ENCODE data around the gene AKAP13.

The AKAP13 gene

GRCh38 chr15:85757939-85758654, 377.7 kb downstream of the AKAP13 start:
- H3K79me1 ChIP-seq (ENCODE audit: low read depth, low read length), result peaks cover 11% of the 10 kb centered on the region
- no peak overlapping the region for H4K91ac ChIP-seq (ENCODE audit: low read depth, low read length, poor library complexity)
- H3K4me1 ChIP-seq (ENCODE audit: control insufficient read depth in 2 of 2, insufficient read depth in 1 of 2, low read depth in 1 of 2, low read length in 2 of 2), result peaks cover 0 to 7% of the 10 kb centered on the region in 2 donors
- H2BK120ac ChIP-seq (ENCODE audit: low read depth, low read length), result no peak overlapping the region
- H2AFZ ChIP-seq (ENCODE audit: low read length), result no peak overlapping the region
- no peak overlapping the region for H3K4me2 ChIP-seq (ENCODE audit: insufficient read depth, low read length, poor library complexity, severe bottlenecking)
- peak overlapping the region; percentile 83 for H2BK5ac ChIP-seq (ENCODE audit: low read length)
- H3K36me3 ChIP-seq (replicated peaks in 1 of 2; ENCODE audit: control insufficient read depth in 2 of 2, insufficient read depth in 2 of 2, low read length in 2 of 2), result peaks cover 7 to 95% of the 10 kb centered on the region in 2 donors
- no peak overlapping the region for H3K27ac ChIP-seq (replicated peaks; ENCODE audit: low read length)
- no peak overlapping the region for H2BK12ac ChIP-seq (ENCODE audit: low read length)
- H3K4me3 ChIP-seq (ENCODE audit: low read length in 2 of 2), result no peak overlapping the region
- no peak overlapping the region for H3K14ac ChIP-seq (ENCODE audit: low read length)
- H2BK15ac ChIP-seq (ENCODE audit: low read length), result no peak overlapping the region
- H4K8ac ChIP-seq (ENCODE audit: low read depth, low read length), result no peak overlapping the region
- no peak overlapping the region for H2AK5ac ChIP-seq (ENCODE audit: low read depth, low read length)
- H3K18ac ChIP-seq (ENCODE audit: low read length), result peak overlapping the region; percentile 36
- WGBS, 2 donors (ENCODE audit: extremely low coverage in 2 of 2, insufficient read length in 2 of 2, insufficient replicate concordance in 1 of 2), result no CpG with 5 or more reads among the region's 17 CpGs
- no peak overlapping the region for H3K4ac ChIP-seq (ENCODE audit: low read length)
- H3K9me3 ChIP-seq (replicated peaks in 1 of 2; ENCODE audit: control insufficient read depth in 2 of 2, insufficient read depth in 1 of 2, low read depth in 1 of 2, low read length in 2 of 2), result no peaks in the 10 kb centered on the region
- DNase-seq (ENCODE audit: low spot score), result no peak
- peak overlapping the region; percentile 49 for H3K23ac ChIP-seq (ENCODE audit: low read depth, low read length, poor library complexity)
- H3K9ac ChIP-seq (ENCODE audit: low read depth, low read length, poor library complexity), result peak overlapping the region; percentile 15
- no peaks in the 10 kb centered on the region for H3K27me3 ChIP-seq (ENCODE audit: control insufficient read depth in 3 of 3, insufficient read depth in 3 of 3, low read depth in 1 of 3, low read length in 3 of 3)

GRCh38 chr15:85758655-85758978, 378.2 kb downstream of the AKAP13 start:
- Histone ChIP-seq H2AFZ (ENCODE audit: low read length) (no peak overlapping the region), H3K14ac (ENCODE audit: low read length) (no peak overlapping the region), H2BK12ac (ENCODE audit: low read length) (no peak overlapping the region), H3K18ac (ENCODE audit: low read length) (peak overlapping the region; percentile 22), H4K91ac (ENCODE audit: low read depth, low read length, poor library complexity) (no peak overlapping the region), H3K23ac (ENCODE audit: low read depth, low read length, poor library complexity) (peak overlapping the region; percentile 49), H2BK5ac (ENCODE audit: low read length) (peak overlapping the region; percentile 83), H3K9me3 (replicated peaks in 1 of 2; ENCODE audit: control insufficient read depth in 2 of 2, insufficient read depth in 1 of 2, low read depth in 1 of 2, low read length in 2 of 2) (no peaks in the 10 kb centered on the region), H4K8ac (ENCODE audit: low read depth, low read length) (no peak overlapping the region), H3K4me1 (ENCODE audit: control insufficient read depth in 2 of 2, insufficient read depth in 1 of 2, low read depth in 1 of 2, low read length in 2 of 2) (peaks cover 0 to 2% of the 10 kb centered on the region in 2 donors), H3K9ac (ENCODE audit: low read depth, low read length, poor library complexity) (no peak overlapping the region), H3K27me3 (ENCODE audit: control insufficient read depth in 3 of 3, insufficient read depth in 3 of 3, low read depth in 1 of 3, low read length in 3 of 3) (no peaks in the 10 kb centered on the region), H2AK5ac (ENCODE audit: low read depth, low read length) (no peak overlapping the region), H3K4me2 (ENCODE audit: insufficient read depth, low read length, poor library complexity, severe bottlenecking) (no peak overlapping the region), H3K79me1 (ENCODE audit: low read depth, low read length) (peaks cover 14% of the 10 kb centered on the region), H3K4me3 (ENCODE audit: low read length in 2 of 2) (no peak overlapping the region), H3K4ac (ENCODE audit: low read length) (no peak overlapping the region), H3K36me3 (replicated peaks in 1 of 2; ENCODE audit: control insufficient read depth in 2 of 2, insufficient read depth in 2 of 2, low read length in 2 of 2) (peaks cover 9 to 95% of the 10 kb centered on the region in 2 donors), H2BK15ac (ENCODE audit: low read length) (no peak overlapping the region), H2BK120ac (ENCODE audit: low read depth, low read length) (no peak overlapping the region), H3K27ac (replicated peaks; ENCODE audit: low read length) (no peak overlapping the region)
- no CpG with 5 or more reads among the region's 21 CpGs for WGBS, 2 donors (ENCODE audit: extremely low coverage in 2 of 2, insufficient read length in 2 of 2, insufficient replicate concordance in 1 of 2)
- DNase-seq (ENCODE audit: low spot score), result no peak

GRCh38 chr15:85759376-85759775, 379.0 kb downstream of the AKAP13 start:
- H3K18ac ChIP-seq (ENCODE audit: low read length), result peak overlapping the region; percentile 33
- no peak overlapping the region for H2BK15ac ChIP-seq (ENCODE audit: low read length)
- no peak overlapping the region for H3K9ac ChIP-seq (ENCODE audit: low read depth, low read length, poor library complexity)
- no peak overlapping the region for H4K91ac ChIP-seq (ENCODE audit: low read depth, low read length, poor library complexity)
- H2AFZ ChIP-seq (ENCODE audit: low read length), result no peak overlapping the region
- no peak overlapping the region for H2BK12ac ChIP-seq (ENCODE audit: low read length)
- peaks cover 0 to under 1% of the 10 kb centered on the region in 2 donors for H3K4me1 ChIP-seq (ENCODE audit: control insufficient read depth in 2 of 2, insufficient read depth in 1 of 2, low read depth in 1 of 2, low read length in 2 of 2)
- H3K36me3 ChIP-seq (replicated peaks in 1 of 2; ENCODE audit: control insufficient read depth in 2 of 2, insufficient read depth in 2 of 2, low read length in 2 of 2), result peaks cover 10 to 90% of the 10 kb centered on the region in 2 donors
- no peak overlapping the region for H3K4me3 ChIP-seq (ENCODE audit: low read length in 2 of 2)
- WGBS, 2 donors (ENCODE audit: extremely low coverage in 2 of 2, insufficient read length in 2 of 2, insufficient replicate concordance in 1 of 2), result no CpG with 5 or more reads among the region's 13 CpGs
- DNase-seq (ENCODE audit: low spot score), result no peak
- no peak overlapping the region for H3K27ac ChIP-seq (replicated peaks; ENCODE audit: low read length)
- H4K8ac ChIP-seq (ENCODE audit: low read depth, low read length), result no peak overlapping the region
- H3K23ac ChIP-seq (ENCODE audit: low read depth, low read length, poor library complexity), result no peak overlapping the region
- H3K4ac ChIP-seq (ENCODE audit: low read length), result no peak overlapping the region
- H3K14ac ChIP-seq (ENCODE audit: low read length), result no peak overlapping the region
- no peak overlapping the region for H2BK5ac ChIP-seq (ENCODE audit: low read length)
- no peak overlapping the region for H2AK5ac ChIP-seq (ENCODE audit: low read depth, low read length)
- H2BK120ac ChIP-seq (ENCODE audit: low read depth, low read length), result no peak overlapping the region
- no peaks in the 10 kb centered on the region for H3K9me3 ChIP-seq (replicated peaks in 1 of 2; ENCODE audit: control insufficient read depth in 2 of 2, insufficient read depth in 1 of 2, low read depth in 1 of 2, low read length in 2 of 2)
- H3K27me3 ChIP-seq (ENCODE audit: control insufficient read depth in 3 of 3, insufficient read depth in 3 of 3, low read depth in 1 of 3, low read length in 3 of 3), result no peaks in the 10 kb centered on the region
- no peak overlapping the region for H3K4me2 ChIP-seq (ENCODE audit: insufficient read depth, low read length, poor library complexity, severe bottlenecking)
- peaks cover 18% of the 10 kb centered on the region for H3K79me1 ChIP-seq (ENCODE audit: low read depth, low read length)

- no peak overlapping the region for H3K9ac ChIP-seq (ENCODE audit: low read depth, low read length, poor library complexity)
- no peak overlapping the region for H3K27ac ChIP-seq (replicated peaks; ENCODE audit: low read length)
- peaks cover 21% of the 10 kb centered on the region for H3K79me1 ChIP-seq (ENCODE audit: low read depth, low read length)
- H2AK5ac ChIP-seq (ENCODE audit: low read depth, low read length), result no peak overlapping the region
- no CpG with 5 or more reads among the region's 6 CpGs for WGBS, 2 donors (ENCODE audit: extremely low coverage in 2 of 2, insufficient read length in 2 of 2, insufficient replicate concordance in 1 of 2)
- H4K8ac ChIP-seq (ENCODE audit: low read depth, low read length), result no peak overlapping the region
- no peak overlapping the region for H3K4me3 ChIP-seq (ENCODE audit: low read length in 2 of 2)
- peak overlapping the region; percentile 43 for H3K23ac ChIP-seq (ENCODE audit: low read depth, low read length, poor library complexity)
- H2BK12ac ChIP-seq (ENCODE audit: low read length), result peak overlapping the region; percentile 19
- H3K18ac ChIP-seq (ENCODE audit: low read length), result no peak overlapping the region
- H3K4me2 ChIP-seq (ENCODE audit: insufficient read depth, low read length, poor library complexity, severe bottlenecking), result no peak overlapping the region
- H3K36me3 ChIP-seq (replicated peaks in 1 of 2; ENCODE audit: control insufficient read depth in 2 of 2, insufficient read depth in 2 of 2, low read length in 2 of 2), result peaks cover 10 to 92% of the 10 kb centered on the region in 2 donors
- no peak overlapping the region for H3K14ac ChIP-seq (ENCODE audit: low read length)
- H4K91ac ChIP-seq (ENCODE audit: low read depth, low read length, poor library complexity), result no peak overlapping the region
- H3K9me3 ChIP-seq (replicated peaks in 1 of 2; ENCODE audit: control insufficient read depth in 2 of 2, insufficient read depth in 1 of 2, low read depth in 1 of 2, low read length in 2 of 2), result no peaks in the 10 kb centered on the region
- peak overlapping the region; percentile 62 for H2BK5ac ChIP-seq (ENCODE audit: low read length)
- H3K4me1 ChIP-seq (ENCODE audit: control insufficient read depth in 2 of 2, insufficient read depth in 1 of 2, low read depth in 1 of 2, low read length in 2 of 2), result peaks cover 0 to 5% of the 10 kb centered on the region in 2 donors
- H2BK120ac ChIP-seq (ENCODE audit: low read depth, low read length), result no peak overlapping the region
- no peak overlapping the region for H3K4ac ChIP-seq (ENCODE audit: low read length)
- H3K27me3 ChIP-seq (ENCODE audit: control insufficient read depth in 3 of 3, insufficient read depth in 3 of 3, low read depth in 1 of 3, low read length in 3 of 3), result no peaks in the 10 kb centered on the region
- no peak overlapping the region for H2BK15ac ChIP-seq (ENCODE audit: low read length)
- no peak overlapping the region for H2AFZ ChIP-seq (ENCODE audit: low read length)
- no peak for DNase-seq (ENCODE audit: low spot score)
Measured at GRCh38 chr15:85760049-85760448, 379.6 kb downstream of the AKAP13 start.

All from neuronal stem cell (in vitro differentiated cells).